IPS-18c (cell line): ENCODE data around the gene PTPRQ.
A peak's percentile ranks its signal among the peaks of the same experiment; 100 is the strongest.

ENCODE experiments used
- H3K4me3 ChIP-seq: 2 replicates; pipeline ENCODE4 v1.7.0; 2013; ENCODE audit warnings: low read depth, mild to moderate bottlenecking, low read length, moderate library complexity; ENCODE audit not compliant: insufficient read depth
- H3K9me3 ChIP-seq: one replicate; pipeline ENCODE4 v1.6.1; 2013; ENCODE audit warnings: mild to moderate bottlenecking, low read length, moderate library complexity; ENCODE audit not compliant: control insufficient read depth, insufficient read depth

The PTPRQ gene

GRCh38 chr12:80443974-80444666 lies at the start of gene PTPRQ:
Gene PTPRQ, plus strand, starts transcription at chr12:80444235. Its CDS starts 111 bp downstream, at chr12:80444346.
- no peaks in the 10 kb centered on the region for H3K9me3 ChIP-seq
- H3K4me3 ChIP-seq = no peak within 1 kb of the TSS

DNA sequence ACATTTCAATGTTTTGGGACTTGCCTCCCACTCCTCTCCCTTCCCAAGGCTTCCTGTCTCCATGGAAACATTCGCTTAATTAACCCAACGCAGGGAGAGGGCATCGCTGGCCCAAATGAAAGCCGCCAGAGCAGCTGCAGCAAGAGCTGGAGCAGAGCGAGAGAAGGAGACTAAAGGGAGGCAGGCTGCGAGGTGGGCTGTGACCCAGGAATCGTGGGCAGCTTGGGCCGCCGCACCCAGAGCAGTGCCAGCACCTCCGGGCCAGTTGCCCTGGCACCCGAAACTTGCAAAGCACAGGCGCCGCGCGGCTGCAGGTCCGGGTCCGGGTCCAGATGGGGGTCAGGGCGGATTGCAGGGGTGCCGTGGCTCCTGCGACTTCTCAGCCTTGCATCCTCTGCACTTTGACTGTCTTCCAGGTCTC lies 43.5 kb upstream of the PTPRQ start:
- Histone ChIP-seq H3K4me3 (0 out of 2 replicates have a peak overlapping the region, but pooled peaks have one; percentile 9), H3K9me3 (no peaks in the 10 kb centered on the region)

- Histone ChIP-seq H3K4me3 (no peak overlapping the region), H3K9me3 (no peaks in the 10 kb centered on the region)
Observed at GRCh38 chr12:80401191-80401590, 42.8 kb upstream of the PTPRQ start.

- no peak overlapping the region for H3K4me3 ChIP-seq
- no peaks in the 10 kb centered on the region for H3K9me3 ChIP-seq
Observed at GRCh38 chr12:80404629-80405028, 39.4 kb upstream of the PTPRQ start.

GRCh38 chr12:80406253-80406652 lies 37.8 kb upstream of the PTPRQ start:
- Histone ChIP-seq H3K9me3 (no peaks in the 10 kb centered on the region), H3K4me3 (no peak overlapping the region)

- no peaks in the 10 kb centered on the region for H3K9me3 ChIP-seq
- H3K4me3 ChIP-seq = no peak overlapping the region
Observed at GRCh38 chr12:80411787-80412186, 32.2 kb upstream of the PTPRQ start.

DNA sequence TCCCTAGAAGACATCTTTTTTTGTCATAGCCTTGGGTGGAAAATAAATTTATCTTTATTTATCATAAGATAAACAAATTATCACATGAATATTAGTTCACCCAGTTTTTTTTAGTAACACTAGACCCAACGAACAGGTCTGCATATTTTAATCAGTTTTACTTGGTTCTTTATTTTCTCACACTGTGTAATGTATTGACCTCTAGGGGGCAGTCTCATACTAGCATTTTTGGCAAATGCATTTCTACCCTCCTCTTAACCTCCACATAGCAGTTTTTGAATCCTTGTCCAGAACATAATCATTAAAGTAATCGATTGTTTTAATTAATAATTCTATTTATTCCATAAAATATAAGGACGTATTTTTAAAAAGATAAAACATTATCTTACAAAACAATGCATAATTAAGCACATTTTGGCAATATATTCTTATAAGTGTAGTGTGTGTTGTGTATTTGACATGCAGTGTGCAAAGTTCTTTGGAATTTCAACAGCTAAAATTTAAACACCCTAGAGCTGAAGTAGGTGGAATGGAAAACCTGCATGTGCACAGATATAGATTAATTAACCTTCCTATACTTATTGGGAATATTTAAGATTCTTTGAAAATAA lies 31.6 kb upstream of the PTPRQ start:
- H3K9me3 ChIP-seq = no peaks in the 10 kb centered on the region
- no peak overlapping the region for H3K4me3 ChIP-seq

GRCh38 chr12:80413462-80413861 lies 30.6 kb upstream of the PTPRQ start:
- no peak overlapping the region for H3K4me3 ChIP-seq
- H3K9me3 ChIP-seq = no peaks in the 10 kb centered on the region

- no peaks in the 10 kb centered on the region for H3K9me3 ChIP-seq
- no peak overlapping the region for H3K4me3 ChIP-seq
Observed at GRCh38 chr12:80415466-80415865, 28.6 kb upstream of the PTPRQ start.

- no peak overlapping the region for H3K4me3 ChIP-seq
- no peaks in the 10 kb centered on the region for H3K9me3 ChIP-seq
Observed at GRCh38 chr12:80419644-80420043, 24.4 kb upstream of the PTPRQ start.

- Histone ChIP-seq H3K9me3 (no peaks in the 10 kb centered on the region), H3K4me3 (no peak overlapping the region)
Observed at GRCh38 chr12:80420075-80420474, 24.0 kb upstream of the PTPRQ start.

GRCh38 chr12:80422550-80422949 lies 21.5 kb upstream of the PTPRQ start:
- H3K4me3 ChIP-seq = no peak overlapping the region

GRCh38 chr12:80432061-80432460 lies 12.0 kb upstream of the PTPRQ start:
- H3K4me3 ChIP-seq = no peak overlapping the region
- H3K9me3 ChIP-seq = no peaks in the 10 kb centered on the region

More at GRCh38 chr12:80422550-80422949, 21.5 kb upstream of the PTPRQ start:
- no peaks in the 10 kb centered on the region for H3K9me3 ChIP-seq

DNA sequence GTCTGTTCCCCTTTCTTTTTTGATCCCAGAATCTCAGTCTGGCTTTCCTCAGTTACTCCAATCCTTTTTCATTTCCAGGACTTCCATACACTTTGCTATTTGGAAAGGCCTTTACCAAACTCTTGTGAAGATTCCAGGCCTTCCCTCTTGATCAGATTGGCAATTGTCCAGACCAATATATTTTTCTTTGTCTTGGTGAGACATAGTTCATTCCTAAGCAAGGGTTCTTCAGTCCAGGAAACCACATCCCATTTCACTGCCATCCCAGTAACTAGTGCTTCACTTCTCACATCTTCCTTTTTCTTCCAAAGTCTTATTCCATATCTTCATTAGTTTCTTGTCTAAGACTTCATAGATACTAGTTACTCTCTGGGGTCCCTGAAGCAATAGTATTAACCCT lies 2.1 kb upstream of the PTPRQ start:
- H3K4me3 ChIP-seq = no peak overlapping the region
- no peaks in the 10 kb centered on the region for H3K9me3 ChIP-seq

DNA sequence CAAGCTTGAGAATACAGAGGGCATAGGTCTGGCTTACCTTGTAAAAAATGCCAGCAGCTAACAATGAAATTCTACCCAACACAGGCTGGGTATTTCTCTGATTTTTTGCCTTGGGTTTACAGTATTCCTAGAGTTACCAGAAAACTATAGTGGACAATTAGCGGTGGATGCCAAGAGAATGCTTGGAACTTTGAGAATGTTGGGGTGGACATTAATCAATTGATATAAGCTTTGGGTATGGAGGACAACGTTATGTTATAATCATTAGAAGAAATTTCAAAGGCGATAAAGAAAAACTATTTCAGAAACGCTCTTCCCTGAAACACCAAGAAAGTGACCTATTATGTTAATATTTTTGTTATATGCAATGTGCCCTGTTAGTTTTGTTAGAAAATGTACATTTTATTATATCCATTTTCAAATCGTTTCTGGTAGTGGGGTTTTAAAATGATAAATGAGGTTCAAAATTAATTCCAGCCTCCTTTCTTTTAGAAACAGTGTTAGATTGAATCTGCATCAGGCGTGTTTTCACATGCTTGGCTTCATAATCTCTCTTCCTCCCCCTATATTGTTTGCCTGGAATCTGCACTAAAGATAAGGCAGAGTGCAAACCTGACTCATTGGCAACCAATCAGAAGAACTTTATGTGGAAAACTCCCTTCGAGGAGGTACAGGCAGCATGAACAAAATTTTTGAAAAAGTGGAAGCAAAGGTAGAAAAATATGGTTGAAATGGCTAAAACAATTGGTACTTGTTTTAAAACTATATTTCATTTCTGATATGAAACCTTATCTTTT lies 1.4 kb upstream of the PTPRQ start:
- H3K4me3 ChIP-seq = no peak overlapping the region
- no peaks in the 10 kb centered on the region for H3K9me3 ChIP-seq

DNA sequence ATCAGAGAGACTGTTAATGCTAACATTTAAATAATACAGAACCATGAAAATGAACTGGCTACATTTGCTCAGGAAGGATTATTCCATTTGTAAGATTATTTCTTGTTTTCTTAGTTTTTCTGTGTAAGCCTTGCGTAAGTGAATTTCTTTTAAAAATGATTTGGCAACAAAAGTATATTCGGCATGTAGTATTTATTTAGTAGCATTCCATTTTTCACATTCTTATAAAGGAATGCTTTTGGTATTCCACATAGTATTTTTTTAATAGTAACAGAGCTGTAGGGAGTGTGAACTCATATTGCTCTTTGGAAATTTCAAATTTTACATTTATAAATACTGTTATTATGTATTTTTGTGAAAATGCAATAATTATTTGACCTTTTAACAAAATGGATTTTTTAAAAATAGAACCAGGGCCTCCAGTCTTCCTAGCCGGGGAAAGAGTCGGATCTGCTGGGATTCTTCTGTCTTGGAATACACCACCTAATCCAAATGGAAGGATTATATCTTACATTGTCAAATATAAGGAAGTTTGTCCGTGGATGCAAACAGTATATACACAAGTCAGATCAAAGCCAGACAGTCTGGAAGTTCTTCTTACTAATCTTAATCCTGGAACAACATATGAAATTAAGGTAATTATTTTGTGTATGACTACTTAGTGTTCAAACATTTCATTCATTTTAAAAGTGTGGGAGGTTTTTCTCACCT lies 1.2 kb downstream of the PTPRQ start:
- Histone ChIP-seq H3K9me3 (no peaks in the 10 kb centered on the region), H3K4me3 (no peak overlapping the region)

- H3K4me3 ChIP-seq = no peak overlapping the region
- H3K9me3 ChIP-seq = no peaks in the 10 kb centered on the region
Observed at GRCh38 chr12:80456513-80456912, 12.5 kb downstream of the PTPRQ start.
